SK-N-SH treated with all-trans-retinoic acid at 6 μM for 48 hours (cell line): ENCODE data around the gene DMD.

Experiments used
- CSDC2 ChIP-seq: fragments of 250-450 bp; sonication (Bioruptor Pico); IDR thresholded peaks from 2 replicates; pipeline ENCODE4 v1.5.0; 2020; ENCODE audit warnings: mild to moderate bottlenecking, moderate library complexity
- TF ChIP-seq, protein P1 (sequence below): fragments of 250-450 bp; sonication (Bioruptor Pico); IDR thresholded peaks from 2 replicates; pipeline ENCODE4 v1.8.0; 2020; ENCODE audit warnings: mild to moderate bottlenecking, moderate library complexity, borderline replicate concordance

Gene DMD

DNA sequence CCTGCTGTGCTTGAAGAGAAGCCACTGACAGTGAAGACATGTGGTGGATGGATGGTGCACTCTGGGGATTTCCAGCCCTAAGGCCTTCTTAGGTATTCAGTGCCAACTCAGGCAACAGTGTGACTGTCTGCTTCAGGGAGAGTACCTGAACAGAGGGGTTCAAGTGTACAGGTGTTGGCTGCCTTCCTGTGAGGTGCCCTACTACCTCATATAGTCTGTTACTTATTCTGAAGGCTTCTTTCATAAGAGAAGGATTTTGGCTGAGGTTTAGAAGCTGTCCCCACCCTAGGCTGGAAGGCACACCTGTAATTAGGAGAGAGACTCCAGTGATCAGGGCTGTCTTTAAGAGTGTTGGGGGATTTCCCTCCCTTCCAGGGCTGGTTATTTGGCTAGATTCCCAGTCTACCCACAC lies 2141.3 kb downstream of the DMD start (continued):
- TF ChIP-seq, protein P1, sequence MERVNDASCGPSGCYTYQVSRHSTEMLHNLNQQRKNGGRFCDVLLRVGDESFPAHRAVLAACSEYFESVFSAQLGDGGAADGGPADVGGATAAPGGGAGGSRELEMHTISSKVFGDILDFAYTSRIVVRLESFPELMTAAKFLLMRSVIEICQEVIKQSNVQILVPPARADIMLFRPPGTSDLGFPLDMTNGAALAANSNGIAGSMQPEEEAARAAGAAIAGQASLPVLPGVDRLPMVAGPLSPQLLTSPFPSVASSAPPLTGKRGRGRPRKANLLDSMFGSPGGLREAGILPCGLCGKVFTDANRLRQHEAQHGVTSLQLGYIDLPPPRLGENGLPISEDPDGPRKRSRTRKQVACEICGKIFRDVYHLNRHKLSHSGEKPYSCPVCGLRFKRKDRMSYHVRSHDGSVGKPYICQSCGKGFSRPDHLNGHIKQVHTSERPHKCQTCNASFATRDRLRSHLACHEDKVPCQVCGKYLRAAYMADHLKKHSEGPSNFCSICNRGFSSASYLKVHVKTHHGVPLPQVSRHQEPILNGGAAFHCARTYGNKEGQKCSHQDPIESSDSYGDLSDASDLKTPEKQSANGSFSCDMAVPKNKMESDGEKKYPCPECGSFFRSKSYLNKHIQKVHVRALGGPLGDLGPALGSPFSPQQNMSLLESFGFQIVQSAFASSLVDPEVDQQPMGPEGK (CRISPR knock-in tag), result no peak
- TF ChIP-seq CSDC2 (CRISPR knock-in tag), result no peak
